ENCODE data around the gene PUS7. TPM values are rescaled to one million over a fixed set of nuclear protein-coding genes. Genes with fewer than 3 reads are reported as not detected.
A peak's percentile ranks its signal among the peaks of the same experiment; 100 is the strongest.

The PUS7 gene
- total and polyA plus RNA-seq, 4 donors: 5.0 to 16.7 (median 10.8) TPM

DNA sequence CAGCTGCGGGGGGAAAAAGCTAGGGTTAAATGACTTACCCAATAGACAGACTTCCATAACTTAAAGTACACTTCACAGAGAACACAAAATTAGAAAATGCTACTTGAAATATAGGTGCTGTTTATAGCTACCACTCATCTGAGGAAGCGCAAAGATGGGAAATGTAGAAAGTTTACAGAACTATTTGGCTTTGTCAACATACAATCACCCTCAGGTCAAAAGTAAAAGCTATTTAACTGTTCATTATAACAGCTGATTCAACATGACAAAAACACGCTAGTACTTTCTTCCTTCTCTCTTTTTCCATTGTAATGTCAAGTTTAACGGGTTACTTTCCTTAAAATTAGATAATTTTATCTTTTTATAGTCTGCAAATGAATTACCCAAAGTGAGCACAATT, 51.2 kb downstream of the PUS7 start:
- H3K27ac ChIP-seq (ENCODE audit: low read depth in 1 of 2, low read length in 1 of 2): no peak overlapping the region
- H3K4me1 ChIP-seq (ENCODE audit: control insufficient read depth in 5 of 5, insufficient read depth in 5 of 5, low read length in 5 of 5): peaks cover 0 to 9% (median 0%) of the 10 kb centered on the region in 5 donors
- peaks cover 0 to 4% (median 2%) of the 10 kb centered on the region in 4 donors for H3K36me3 ChIP-seq (ENCODE audit: control insufficient read depth in 4 of 4, insufficient read depth in 4 of 4, low read length in 4 of 4)
- no peak overlapping the region for H3K9ac ChIP-seq (ENCODE audit: insufficient read depth in 1 of 2, low read length in 2 of 2)
- H3K9me3 ChIP-seq (ENCODE audit: control insufficient read depth in 4 of 4, insufficient read depth in 3 of 4, low read length in 3 of 4): no peaks in the 10 kb centered on the region
- no peaks in the 10 kb centered on the region for H3K27me3 ChIP-seq (ENCODE audit: control insufficient read depth in 3 of 3, insufficient read depth in 3 of 3, low read length in 2 of 3)
- no peak overlapping the region for H3K4me3 ChIP-seq
- no peak for TF ChIP-seq CTCF (IDR thresholded peaks at IDR 0.05; ENCODE audit: control extremely low read depth, extremely low read depth)
- WGBS, 2 donors: 84 to 88% methylated on average over 4 of the region's 4 CpGs
- ATAC-seq (ENCODE audit: insufficient read depth, low FRiP score) (no peak), DNase-seq (peak in 2 of 3 donors; percentile 54 to 73)

DNA sequence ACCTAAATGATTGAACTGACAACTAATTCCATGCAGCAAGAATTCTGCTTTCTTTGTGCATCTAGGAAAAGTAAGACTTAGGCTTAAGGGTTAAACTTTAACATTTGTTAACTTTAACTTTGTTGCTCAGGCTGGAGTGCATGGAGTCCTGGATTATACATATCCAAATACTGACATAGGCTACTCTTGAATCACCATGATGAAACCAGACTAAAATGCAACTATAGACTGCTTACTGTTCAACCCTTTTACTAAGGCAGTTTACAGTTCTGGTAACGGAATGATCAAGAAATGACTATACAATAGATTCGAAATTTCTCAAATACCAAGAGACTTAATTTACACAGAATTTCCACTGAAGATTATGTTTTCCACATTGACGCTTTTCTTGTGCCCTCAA, 52.0 kb downstream of the PUS7 start:
- peaks cover 0 to 9% (median 0%) of the 10 kb centered on the region in 5 donors for H3K4me1 ChIP-seq (ENCODE audit: control insufficient read depth in 5 of 5, insufficient read depth in 5 of 5, low read length in 5 of 5)
- H3K36me3 ChIP-seq (ENCODE audit: control insufficient read depth in 4 of 4, insufficient read depth in 4 of 4, low read length in 4 of 4): peaks cover 0 to 4% (median 2%) of the 10 kb centered on the region in 4 donors
- DNase-seq (no peak), ATAC-seq (ENCODE audit: insufficient read depth, low FRiP score) (no peak)
- WGBS, 2 donors: 95 to 97% methylated on average over 3 of the region's 3 CpGs
- no peak overlapping the region for H3K27ac ChIP-seq (ENCODE audit: low read depth in 1 of 2, low read length in 1 of 2)
- H3K9me3 ChIP-seq (ENCODE audit: control insufficient read depth in 4 of 4, insufficient read depth in 3 of 4, low read length in 3 of 4): no peaks in the 10 kb centered on the region
- TF ChIP-seq CTCF (IDR thresholded peaks at IDR 0.05; ENCODE audit: control extremely low read depth, extremely low read depth): no peak
- no peak overlapping the region for H3K9ac ChIP-seq (ENCODE audit: insufficient read depth in 1 of 2, low read length in 2 of 2)
- no peak overlapping the region for H3K4me3 ChIP-seq
- H3K27me3 ChIP-seq (ENCODE audit: control insufficient read depth in 3 of 3, insufficient read depth in 3 of 3, low read length in 2 of 3): no peaks in the 10 kb centered on the region

- H3K36me3 ChIP-seq (ENCODE audit: control insufficient read depth in 4 of 4, insufficient read depth in 4 of 4, low read length in 4 of 4): peaks cover 0 to 19% (median 3%) of the 10 kb centered on the region in 4 donors
- H3K4me1 ChIP-seq (ENCODE audit: control insufficient read depth in 5 of 5, insufficient read depth in 5 of 5, low read length in 5 of 5): no peaks in the 10 kb centered on the region
- H3K27me3 ChIP-seq (ENCODE audit: control insufficient read depth in 3 of 3, insufficient read depth in 3 of 3, low read length in 2 of 3): no peaks in the 10 kb centered on the region
- no peak for ATAC-seq (ENCODE audit: insufficient read depth, low FRiP score)
- H3K4me3 ChIP-seq: no peak overlapping the region
- 88 to 94% methylated on average over 3 of the region's 3 CpGs for WGBS, 2 donors
- no peak for TF ChIP-seq CTCF (IDR thresholded peaks at IDR 0.05; ENCODE audit: control extremely low read depth, extremely low read depth)
- H3K27ac ChIP-seq (ENCODE audit: low read depth in 1 of 2, low read length in 1 of 2): no peak overlapping the region
- no peaks in the 10 kb centered on the region for H3K9me3 ChIP-seq (ENCODE audit: control insufficient read depth in 4 of 4, insufficient read depth in 3 of 4, low read length in 3 of 4)
- H3K9ac ChIP-seq (ENCODE audit: insufficient read depth in 1 of 2, low read length in 2 of 2): no peak overlapping the region
- DNase-seq: no peak
Measured at GRCh38 chr7:105462765-105463420, 59.2 kb downstream of the PUS7 start.

GRCh38 chr7:105461518-105461917, 60.6 kb downstream of the PUS7 start:
- WGBS, 2 donors: 85 to 86% methylated on average over 2 of the region's 2 CpGs
- no peaks in the 10 kb centered on the region for H3K27me3 ChIP-seq (ENCODE audit: control insufficient read depth in 3 of 3, insufficient read depth in 3 of 3, low read length in 2 of 3)
- no peaks in the 10 kb centered on the region for H3K4me1 ChIP-seq (ENCODE audit: control insufficient read depth in 5 of 5, insufficient read depth in 5 of 5, low read length in 5 of 5)
- H3K27ac ChIP-seq (ENCODE audit: low read depth in 1 of 2, low read length in 1 of 2): no peak overlapping the region
- TF ChIP-seq CTCF (IDR thresholded peaks at IDR 0.05; ENCODE audit: control extremely low read depth, extremely low read depth): no peak
- H3K36me3 ChIP-seq (ENCODE audit: control insufficient read depth in 4 of 4, insufficient read depth in 4 of 4, low read length in 4 of 4): peaks cover 2 to 29% (median 4%) of the 10 kb centered on the region in 4 donors
- no peak for DNase-seq
- no peak overlapping the region for H3K9ac ChIP-seq (ENCODE audit: insufficient read depth in 1 of 2, low read length in 2 of 2)
- no peak overlapping the region for H3K4me3 ChIP-seq
- H3K9me3 ChIP-seq (ENCODE audit: control insufficient read depth in 4 of 4, insufficient read depth in 3 of 4, low read length in 3 of 4): no peaks in the 10 kb centered on the region
- ATAC-seq (ENCODE audit: insufficient read depth, low FRiP score): no peak

All from lung (tissue), 12 donors.